GM03348 (cell line): Measurements from ENCODE around the gene IGF2BP2.
"Not testable (repeated sequence)": the region's sequence is repeated elsewhere in the genome, so short reads cannot be mapped to it uniquely, and the experiment has no call there.

Source experiments
- DNase-seq: peaks from one replicate; pipeline ENCODE4 v3.0.0; 2012; ENCODE audit warnings: low spot score

Gene IGF2BP2

DNA sequence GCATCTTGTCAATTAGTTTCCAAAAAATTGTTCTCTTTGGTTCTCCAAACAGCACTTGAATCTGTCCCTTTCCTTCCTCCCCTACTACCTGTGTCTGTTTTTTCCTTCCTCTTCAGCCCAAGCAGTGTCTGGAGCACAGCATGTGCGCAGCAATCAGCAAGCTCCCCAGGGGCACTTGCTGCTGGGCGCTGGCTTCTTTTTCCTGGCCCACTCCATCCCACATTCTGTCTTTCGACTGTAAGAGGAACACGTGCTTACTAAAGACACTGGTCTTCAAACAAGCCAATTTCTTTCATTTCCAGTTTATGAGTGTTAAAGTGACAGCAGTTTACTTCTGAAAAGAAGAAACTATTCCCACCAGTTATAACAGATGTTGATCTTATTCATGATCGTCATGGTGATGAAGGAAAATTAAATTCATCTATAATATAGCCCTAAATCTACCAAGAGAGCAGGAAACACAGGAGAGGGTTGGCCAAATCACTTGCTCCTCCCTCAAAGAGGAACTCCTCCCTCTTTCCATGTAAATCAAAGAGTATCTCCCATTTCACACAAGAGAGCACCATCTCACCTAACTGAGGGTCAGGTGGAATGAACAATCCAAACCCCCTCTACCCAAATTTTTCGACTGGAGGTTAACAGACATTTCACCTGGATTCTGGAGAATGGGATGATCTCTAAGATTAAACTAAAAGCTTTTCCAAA is 115.4 kb downstream of the IGF2BP2 start:
- no peak for DNase-seq

DNA sequence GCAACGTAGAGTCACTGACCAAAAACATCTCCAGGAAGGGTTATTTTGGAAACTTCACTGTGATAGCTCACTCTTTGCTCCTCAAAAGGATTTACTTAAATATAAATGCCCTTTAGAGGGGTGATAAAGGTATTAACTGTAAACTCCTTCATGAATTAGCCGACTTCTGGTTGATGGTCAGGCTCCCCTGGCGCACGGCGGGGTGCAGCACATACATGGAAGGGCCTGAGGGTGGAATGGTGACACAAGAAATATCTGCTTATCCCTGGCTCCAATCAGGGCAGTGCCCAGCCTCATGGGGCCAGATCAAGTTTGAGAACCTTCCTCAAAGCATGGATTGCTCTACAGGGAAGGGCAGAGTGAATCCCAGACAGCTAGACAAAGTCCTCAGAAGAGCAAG is 116.5 kb downstream of the IGF2BP2 start:
- DNase-seq = no peak

DNA sequence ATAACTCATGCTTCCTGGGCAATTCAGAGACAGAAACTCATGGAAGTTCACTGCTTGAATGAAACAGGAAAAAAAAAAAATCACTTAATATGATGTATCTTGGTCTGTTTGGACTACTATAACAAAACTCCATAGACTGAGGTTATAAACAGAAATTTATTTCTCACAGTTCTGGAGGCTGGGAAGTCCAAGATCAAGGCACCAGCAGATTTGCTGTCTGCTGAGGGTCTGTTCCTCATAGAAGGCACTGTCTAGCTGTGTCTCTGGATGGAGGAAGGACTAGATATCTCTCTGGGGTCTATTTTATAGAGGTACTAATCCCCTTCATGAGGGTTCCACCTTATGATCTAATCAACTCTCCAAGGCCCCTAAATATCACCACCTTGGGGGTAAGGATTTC is 119.3 kb downstream of the IGF2BP2 start:
- no peak for DNase-seq

DNA sequence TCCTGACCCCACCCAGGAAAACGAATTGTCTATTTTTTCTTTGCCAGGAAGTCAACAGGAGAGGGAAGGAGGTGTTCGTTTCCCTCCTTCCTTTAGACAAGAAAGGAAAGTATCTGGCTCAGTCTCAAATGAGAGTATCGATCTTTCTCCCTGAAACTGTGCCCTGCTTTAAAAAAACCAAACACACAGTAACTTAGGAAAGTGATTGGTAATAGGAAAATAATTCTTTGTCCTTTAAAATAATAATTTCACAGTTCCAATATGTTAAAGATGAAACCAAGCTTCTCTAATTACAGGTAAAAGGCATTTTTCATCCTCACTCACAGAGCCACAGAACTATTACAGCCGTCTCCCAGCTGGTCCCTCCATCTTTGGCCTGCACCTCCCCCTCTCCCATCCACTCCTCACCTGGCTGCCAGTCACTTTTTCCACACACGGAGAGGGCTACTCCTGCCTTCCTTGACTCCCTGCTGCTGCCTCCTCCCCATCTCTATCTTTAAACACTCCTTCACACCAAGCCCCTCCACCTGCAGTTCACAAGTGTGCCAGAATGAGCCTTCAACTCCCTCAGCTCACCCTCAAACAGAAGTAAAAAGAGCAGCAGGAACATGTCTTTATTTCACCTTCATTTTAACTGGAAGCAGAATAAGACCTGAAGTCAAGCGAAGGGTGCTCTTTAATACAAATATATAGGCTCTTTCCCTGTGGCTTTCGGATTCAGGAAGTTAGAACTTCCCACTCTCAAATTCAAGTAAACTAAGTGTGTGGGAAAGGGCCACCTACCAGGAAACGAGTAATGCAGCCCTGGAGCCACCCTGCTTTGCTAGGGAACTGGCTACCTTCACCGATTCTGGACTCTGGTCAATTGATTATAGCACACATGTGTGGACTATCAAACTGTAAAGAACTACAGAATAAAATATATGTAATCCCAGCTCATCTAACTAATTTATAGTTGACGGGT is 122.3 kb downstream of the IGF2BP2 start:
- DNase-seq = no peak

DNA sequence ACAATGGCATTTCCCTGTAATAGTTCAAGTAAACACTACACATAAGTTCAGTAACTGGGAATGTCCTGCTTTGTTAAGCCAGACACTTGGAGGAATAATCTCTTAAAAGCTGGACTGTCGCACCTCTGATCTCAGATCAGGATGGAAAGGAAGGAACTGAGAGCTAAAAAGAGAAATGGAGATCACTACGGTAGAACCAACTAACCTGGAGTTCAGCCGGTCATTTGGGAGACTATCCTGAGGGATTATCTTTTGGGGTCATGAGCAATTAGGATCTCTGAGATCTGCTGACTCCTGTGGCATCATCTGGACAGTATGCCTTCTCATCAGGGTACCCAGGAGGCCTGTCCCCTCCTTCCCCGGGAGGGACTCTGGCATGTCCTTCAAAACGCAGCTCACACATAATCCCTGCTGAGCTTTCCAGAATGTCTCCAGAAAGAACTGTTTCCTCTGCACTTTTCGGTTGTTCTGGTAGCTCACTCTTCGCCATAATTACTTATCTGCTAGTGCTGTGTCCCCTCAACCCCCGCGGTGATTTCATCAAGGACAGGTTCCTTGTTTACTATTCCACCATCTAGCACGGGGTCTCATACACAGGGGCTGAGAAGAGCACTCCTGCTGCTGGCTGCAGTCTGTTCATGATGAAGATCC is 123.1 kb downstream of the IGF2BP2 start:
- DNase-seq = no peak

DNA sequence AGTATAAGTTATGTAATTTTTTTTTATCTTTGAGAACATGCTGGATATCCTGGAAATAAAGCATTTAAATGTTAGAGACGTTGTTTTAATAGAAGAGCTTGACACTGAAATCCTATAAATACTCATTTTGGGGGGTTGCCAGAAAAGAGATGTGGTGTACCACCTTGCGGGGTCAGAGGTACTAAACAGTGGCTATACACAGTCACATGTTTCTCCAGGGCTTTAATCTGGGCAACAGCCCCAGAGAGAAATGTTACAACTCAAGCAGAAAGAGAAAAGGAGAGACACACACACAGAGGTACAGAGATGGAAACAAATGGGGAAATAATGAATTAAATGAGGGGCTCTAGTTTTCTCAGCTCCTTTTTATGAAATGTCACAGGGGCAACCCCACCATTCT is 124.9 kb downstream of the IGF2BP2 start:
- no peak for DNase-seq

GRCh38 chr3:185697228-185697627 is 127.6 kb downstream of the IGF2BP2 start:
- not testable (repeated sequence) for DNase-seq

- no peak for DNase-seq
These were observed 128.8 kb downstream of the IGF2BP2 start for GRCh38 chr3:185696039-185696438.

DNA sequence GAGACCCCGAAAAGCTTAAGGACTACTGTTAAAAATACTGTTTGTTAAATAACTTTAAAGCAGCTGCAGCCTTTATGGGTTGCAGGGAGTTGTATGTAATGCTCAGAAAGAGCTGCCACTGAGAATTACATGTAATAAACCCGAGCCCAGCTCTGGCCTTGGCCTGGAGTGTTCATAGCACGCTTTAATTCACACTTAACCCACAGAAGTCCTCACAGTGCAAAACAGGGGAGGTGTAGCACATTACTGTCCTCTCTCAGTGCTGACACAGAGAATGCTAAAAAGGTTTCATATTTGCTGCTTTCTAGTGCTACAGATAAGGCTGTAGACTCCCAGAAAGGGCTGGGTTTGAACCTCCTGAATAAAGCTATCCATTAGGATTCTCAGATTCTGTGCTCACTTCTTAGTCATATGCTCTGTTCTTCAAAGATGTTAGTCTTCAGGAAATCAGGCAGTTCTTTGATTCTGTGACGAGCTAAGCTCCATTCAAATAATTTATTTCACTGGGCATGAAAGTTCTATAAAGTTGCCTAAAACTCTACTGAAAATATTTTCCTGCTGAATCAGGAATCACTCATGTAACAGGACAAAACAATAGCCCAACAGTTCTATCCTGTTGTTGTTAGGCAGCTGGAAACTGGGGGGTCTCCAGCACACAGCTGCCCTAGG is 130.7 kb downstream of the IGF2BP2 start:
- DNase-seq = peak; percentile 37

DNA sequence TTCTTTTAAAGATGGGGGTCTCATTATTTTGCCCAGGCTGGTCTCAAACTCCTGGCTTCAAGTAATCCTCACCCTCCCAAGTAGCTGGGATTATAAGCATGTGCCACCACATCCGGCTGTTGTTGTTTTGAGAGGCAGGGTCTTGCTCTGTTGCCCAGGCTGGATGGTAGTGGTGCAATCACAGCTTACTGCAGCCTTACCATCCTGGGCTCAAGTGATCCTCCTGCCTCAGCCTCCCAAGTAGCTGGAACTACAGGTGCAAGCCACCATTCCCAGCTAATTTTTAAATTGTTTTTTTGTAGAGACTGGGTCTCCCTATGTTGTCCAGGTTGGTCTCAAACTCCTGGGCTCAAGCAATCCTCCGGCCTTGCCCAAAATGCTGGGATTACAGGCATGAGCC is 133.2 kb downstream of the IGF2BP2 start:
- DNase-seq = no peak

DNA sequence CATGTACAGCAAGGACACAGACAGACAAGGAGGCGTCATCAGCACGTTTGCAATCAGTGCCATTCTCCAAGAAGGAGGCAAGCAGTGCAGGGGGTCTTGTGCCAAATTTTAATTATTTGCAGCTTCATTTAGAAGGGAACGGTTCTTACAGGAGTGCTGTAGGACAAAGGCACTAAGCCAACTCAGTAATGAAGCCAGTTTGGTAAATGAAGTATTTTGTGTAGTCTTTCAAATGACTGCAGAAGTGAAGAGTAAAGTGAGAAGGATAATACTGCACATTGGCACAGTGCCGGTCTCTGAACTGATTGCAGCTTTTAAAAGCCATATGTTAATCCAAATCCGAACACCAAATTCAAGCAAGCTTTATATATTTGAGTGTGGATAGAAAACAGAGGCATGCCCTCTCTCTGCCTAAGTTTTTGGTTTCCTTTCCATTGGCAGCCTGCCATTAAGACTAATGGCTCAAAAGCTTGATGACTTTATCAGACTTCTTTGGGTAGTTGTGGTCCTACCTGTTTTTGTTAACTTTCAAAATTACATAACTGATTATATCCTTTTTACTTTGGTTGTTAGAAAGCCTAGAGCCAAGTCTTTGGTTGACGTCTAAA is 137.5 kb downstream of the IGF2BP2 start:
- no peak for DNase-seq

DNA sequence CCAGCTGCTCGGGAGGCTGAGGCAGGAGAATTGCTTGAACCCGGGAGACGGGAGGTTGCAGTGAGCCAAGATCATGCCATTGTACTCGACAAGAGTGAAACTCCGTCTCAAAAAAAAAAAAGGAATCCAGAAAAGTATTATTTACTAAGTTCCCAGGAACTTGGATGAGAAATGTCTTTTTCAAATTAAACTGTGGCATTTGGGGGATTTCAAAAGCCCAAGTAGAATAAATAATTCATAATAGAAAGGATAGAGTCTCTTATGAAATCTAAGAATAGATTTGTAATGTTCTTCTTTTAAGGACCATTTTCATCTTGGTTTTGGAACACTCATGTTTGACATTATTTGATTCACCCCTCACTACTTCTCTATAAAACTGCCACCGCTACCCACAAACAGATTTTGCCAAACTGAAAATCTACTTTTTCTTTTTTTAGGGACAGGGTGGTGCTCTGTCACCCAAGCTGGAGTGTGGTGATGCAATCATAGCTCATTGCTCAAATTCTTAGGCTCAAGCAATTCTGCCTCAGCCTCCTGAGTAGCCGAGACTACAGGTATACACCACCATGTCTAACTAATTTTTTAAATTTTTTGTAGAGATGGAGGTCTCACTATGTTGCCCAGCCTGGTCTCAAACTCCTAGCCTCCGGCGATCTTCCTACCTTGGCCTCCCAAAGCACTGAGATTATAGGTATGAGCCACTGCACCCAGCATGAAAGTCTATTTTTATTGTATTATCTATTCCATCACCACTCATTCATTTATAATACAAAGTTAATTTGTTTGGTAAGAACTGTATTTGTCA is 139.4 kb downstream of the IGF2BP2 start:
- DNase-seq = no peak

GRCh38 chr3:185680231-185680630 is 144.6 kb downstream of the IGF2BP2 start:
- DNase-seq = no peak

- DNase-seq = no peak
These were observed 146.8 kb downstream of the IGF2BP2 start for GRCh38 chr3:185678027-185678426.

GRCh38 chr3:185677146-185677829 is 147.6 kb downstream of the IGF2BP2 start:
- peak; percentile 69 for DNase-seq

- DNase-seq = no peak
These were observed 157.3 kb downstream of the IGF2BP2 start for GRCh38 chr3:185667574-185667973.

DNA sequence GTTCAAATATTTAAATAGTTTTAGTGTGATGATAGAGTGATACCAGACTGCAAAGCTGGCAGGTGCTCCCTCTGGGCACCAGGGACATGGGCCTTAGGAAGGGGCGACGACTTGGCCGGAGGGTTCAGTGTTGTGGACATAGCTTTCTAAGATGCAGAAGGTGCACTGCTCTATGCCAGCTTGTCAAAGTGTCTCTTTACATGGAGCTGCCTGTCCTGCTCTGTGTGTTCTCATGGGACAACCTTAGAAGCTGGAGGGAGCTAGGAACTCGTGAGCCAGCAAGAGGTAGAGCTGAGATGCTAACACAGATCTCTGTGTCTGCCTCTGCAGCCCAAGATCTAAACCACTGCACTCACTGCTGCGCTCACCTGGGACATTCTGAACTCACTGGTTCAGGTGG is 160.9 kb downstream of the IGF2BP2 start:
- no peak for DNase-seq

GRCh38 chr3:185661772-185662171 is 163.1 kb downstream of the IGF2BP2 start:
- no peak for DNase-seq

GRCh38 chr3:185661296-185661695 is 163.5 kb downstream of the IGF2BP2 start:
- DNase-seq = not testable (repeated sequence)
